Ramos (cell line): ENCODE results near the gene GZMM.

Experiments used
- in situ Hi-C: fragments of 300-500 bp; cut with MboI; formaldehyde crosslinking; loops from one replicate; pipeline ENCODE4 v1.14.3; 2022; ENCODE audit warnings: low sequenced_read_pairs; ENCODE audit not compliant: unreplicated experiment

GZMM gene

GRCh38 chr19:579842-580155 lies 35.9 kb downstream of the GZMM start:
- in situ Hi-C loops: loop anchor here (10.0 kb wide), 1 partner anchor 155 kb away; no protein-coding TSS in a partner anchor

- in situ Hi-C loops: loop anchor here (10.0 kb wide), 1 partner anchor 154 kb away; no protein-coding TSS in a partner anchor
These were observed 36.5 kb downstream of the GZMM start for GRCh38 chr19:580274-580835.

- in situ Hi-C loops: loop anchor here (10.0 kb wide), 1 partner anchor 153 kb away; no protein-coding TSS in a partner anchor
These were observed 37.7 kb downstream of the GZMM start for GRCh38 chr19:581399-582111.

- in situ Hi-C loops: loop anchor here (10.0 kb wide), 1 partner anchor 152 kb away; no protein-coding TSS in a partner anchor
These were observed 38.8 kb downstream of the GZMM start for GRCh38 chr19:582497-583197.

- in situ Hi-C loops: loop anchor here (10.0 kb wide), 1 partner anchor 151 kb away; no protein-coding TSS in a partner anchor
These were observed 39.5 kb downstream of the GZMM start for GRCh38 chr19:583198-583967.

GRCh38 chr19:583968-584239 lies 40.1 kb downstream of the GZMM start:
- in situ Hi-C loops: loop anchor here (10.0 kb wide), 1 partner anchor 151 kb away; no protein-coding TSS in a partner anchor

- in situ Hi-C loops: loop anchor here (10.0 kb wide), 1 partner anchor 150 kb away; no protein-coding TSS in a partner anchor
These were observed 40.6 kb downstream of the GZMM start for GRCh38 chr19:584240-585001.

- in situ Hi-C loops: loop anchor here (10.0 kb wide), 1 partner anchor 150 kb away; no protein-coding TSS in a partner anchor
These were observed 41.3 kb downstream of the GZMM start for GRCh38 chr19:585146-585545.

GRCh38 chr19:585551-586110 lies 41.8 kb downstream of the GZMM start:
- in situ Hi-C loops: loop anchor here (10.0 kb wide), 1 partner anchor 149 kb away; no protein-coding TSS in a partner anchor

GRCh38 chr19:588093-588740 lies 44.4 kb downstream of the GZMM start:
- in situ Hi-C loops: loop anchor here (10.0 kb wide), 1 partner anchor 147 kb away; no protein-coding TSS in a partner anchor

- in situ Hi-C loops: loop anchor here (10.0 kb wide), 1 partner anchor 146 kb away; no protein-coding TSS in a partner anchor
These were observed 45.2 kb downstream of the GZMM start for GRCh38 chr19:588741-589692.

- in situ Hi-C loops: loop anchor here (10.0 kb wide), 1 partner anchor 145 kb away; no protein-coding TSS in a partner anchor
These were observed 46.0 kb downstream of the GZMM start, which contains the start of gene HCN2 for GRCh38 chr19:589693-590395. HCN2 (plus strand) TSS chr19:589881; CDS start chr19:589946, 65 bp downstream.

GRCh38 chr19:590396-590745 lies 46.5 kb downstream of the GZMM start:
- in situ Hi-C loops: no loop called here

- in situ Hi-C loops: no loop called here
These were observed 46.9 kb downstream of the GZMM start for GRCh38 chr19:590750-591098.

- in situ Hi-C loops: no loop called here
These were observed 47.5 kb downstream of the GZMM start for GRCh38 chr19:591099-591958.

GRCh38 chr19:592101-592500 lies 48.2 kb downstream of the GZMM start:
- in situ Hi-C loops: no loop called here
